NCI-H1694 (cell line): ENCODE data around the gene TRIM39.

ENCODE experiments used
- DNase-seq: peaks from one replicate; lab custom pipeline; 2025; lab: John Stamatoyannopoulos, UW

TRIM39 gene

DNA sequence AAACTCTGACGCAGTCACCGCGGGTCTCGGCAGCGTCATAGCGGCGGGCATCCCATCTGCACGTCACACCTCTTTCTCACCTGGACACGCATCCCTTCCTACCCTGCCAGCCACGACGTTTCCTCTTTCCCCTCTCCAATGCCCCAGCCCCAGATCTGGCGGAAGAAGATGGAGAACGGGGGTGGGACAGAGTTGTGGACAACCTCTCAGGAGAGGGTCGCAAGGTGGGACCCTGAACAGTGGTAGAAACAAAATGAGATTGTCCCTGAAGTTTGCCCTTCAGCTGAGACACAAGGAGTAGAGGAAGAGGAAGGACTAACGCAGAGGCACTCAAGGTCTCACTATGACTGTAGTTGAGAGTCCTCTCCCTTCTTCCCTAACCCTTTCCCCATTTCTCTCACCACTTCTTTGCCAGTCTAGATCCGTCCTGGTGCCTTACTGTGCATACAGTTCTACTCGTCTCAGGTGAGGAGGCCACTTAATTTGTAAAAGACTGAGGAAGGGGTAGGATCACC, 562 bp downstream of the TRIM39 start:
- DNase-seq: no peak

DNA sequence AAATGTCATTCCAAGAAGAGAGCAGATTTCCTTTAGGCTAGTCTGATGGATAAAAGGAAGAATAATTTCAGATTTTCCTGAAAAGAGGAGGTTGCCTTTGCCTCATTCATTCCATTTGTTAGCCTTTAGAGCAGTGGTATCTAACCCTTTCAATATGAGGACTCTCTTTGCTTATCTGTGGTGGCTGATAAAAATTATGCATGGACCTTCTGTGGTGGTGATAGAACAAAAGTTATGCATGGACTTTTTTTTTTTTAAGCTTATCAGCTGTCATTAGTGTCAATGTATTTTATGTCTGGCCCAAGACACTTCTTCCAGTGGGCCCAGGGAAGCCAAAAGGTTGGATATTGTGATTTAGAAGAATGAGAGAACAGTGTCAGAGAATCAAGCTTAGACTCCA, 1.7 kb downstream of the TRIM39 start:
- no peak for DNase-seq

DNA sequence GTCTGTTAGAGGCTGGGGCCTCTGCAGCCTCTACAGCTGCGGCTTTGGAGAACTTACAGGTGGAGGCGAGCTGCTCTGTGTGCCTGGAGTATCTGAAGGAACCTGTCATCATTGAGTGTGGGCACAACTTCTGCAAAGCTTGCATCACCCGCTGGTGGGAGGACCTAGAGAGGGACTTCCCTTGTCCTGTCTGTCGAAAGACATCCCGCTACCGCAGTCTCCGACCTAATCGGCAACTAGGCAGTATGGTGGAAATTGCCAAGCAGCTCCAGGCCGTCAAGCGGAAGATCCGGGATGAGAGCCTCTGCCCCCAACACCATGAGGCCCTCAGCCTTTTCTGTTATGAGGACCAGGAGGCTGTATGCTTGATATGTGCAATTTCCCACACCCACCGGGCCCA, 2.6 kb downstream of the TRIM39 start:
- no peak for DNase-seq

DNA sequence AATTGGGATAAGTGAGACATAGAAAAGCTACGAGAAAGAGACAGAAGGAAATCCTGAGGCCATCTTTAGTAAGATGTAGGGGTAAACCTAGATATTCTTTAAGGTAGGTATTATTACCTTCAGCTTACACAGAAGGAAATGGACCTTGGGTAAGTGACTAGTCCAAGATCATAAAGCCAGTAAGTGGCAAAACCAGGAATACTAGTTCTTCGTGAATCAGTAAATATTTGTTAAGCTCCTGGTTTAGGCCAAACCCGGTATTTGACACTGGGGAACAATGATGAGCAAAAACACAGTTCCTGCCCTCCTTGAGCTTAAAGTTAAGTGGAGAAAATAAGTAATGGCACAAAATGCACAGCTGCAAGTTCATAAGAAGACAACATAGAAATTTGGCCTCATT, 5.3 kb downstream of the TRIM39 start:
- no peak for DNase-seq

DNA sequence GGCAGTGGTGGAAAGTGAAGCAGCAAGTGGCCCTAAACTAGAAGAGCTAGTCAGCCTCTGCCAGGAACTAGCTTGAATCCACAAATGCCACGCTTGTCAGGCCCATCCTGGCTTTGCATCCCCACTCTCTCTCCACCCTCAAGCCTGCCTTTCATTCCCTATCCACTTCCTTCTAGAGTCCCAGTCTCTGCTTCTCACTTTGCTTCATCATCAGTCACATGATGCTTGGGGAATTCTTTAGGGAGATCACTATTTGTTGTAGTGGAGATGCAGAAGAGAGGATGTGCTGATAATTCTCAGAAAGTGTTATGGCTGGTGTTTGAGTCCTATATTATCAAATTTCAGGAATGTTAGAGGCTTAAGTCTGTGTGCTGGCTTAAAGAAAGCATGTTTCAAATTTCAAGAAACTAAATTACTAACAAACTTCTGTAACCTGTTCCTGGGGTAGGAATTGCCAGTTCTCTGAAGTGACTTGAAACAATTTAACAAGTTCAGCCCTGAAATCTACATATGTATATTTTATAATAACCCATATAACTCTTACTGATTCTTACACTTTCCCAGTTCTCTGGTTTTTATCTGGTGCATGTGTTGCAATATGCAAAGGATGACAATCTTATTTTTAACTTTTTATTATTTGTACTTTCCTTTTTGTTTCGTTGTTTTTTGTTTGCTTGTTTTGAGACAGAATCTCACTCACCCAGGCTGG, 7.5 kb downstream of the TRIM39 start:
- no peak for DNase-seq

DNA sequence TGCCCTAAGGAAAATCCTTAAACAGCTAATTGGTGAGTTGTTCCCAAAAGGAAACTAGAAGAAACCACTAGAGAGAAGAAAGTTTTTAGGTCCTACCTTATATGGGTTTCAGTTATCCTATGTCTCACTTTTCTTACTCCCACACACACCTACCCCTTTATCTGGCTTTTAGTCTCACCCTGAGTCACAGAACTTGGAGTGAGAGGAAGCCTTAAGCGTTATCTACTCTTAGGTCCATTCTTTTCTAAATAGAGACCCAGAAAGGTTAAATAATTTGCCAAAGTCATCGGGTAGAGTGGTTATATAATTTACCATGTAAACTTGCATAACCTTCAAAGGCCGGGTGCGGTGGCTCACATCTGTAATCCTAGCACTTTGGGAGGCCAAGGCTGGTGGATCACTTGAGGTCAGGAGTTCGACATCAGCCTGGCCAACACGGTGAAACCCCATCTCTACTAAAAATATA, 13.9 kb downstream of the TRIM39 start:
- DNase-seq: no peak

DNA sequence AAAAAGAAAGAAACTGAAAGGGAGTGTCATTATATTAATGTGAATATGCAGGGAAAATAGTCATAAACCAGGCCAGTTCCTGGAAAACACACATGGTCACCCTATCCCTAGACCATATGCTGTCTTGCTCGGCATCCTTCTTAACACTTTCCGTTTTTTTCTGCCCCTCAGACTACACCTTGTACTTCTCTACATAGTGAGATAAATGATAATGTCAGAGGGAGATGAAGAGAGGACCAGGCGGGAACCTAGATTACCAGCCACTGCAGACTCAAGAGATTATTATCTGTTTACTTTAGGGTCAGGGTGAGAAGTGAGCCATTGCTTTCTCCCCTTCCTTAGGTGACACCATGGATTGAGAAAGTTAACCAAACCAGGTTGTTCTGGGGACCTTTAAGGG, 14.5 kb downstream of the TRIM39 start:
- no peak for DNase-seq

DNA sequence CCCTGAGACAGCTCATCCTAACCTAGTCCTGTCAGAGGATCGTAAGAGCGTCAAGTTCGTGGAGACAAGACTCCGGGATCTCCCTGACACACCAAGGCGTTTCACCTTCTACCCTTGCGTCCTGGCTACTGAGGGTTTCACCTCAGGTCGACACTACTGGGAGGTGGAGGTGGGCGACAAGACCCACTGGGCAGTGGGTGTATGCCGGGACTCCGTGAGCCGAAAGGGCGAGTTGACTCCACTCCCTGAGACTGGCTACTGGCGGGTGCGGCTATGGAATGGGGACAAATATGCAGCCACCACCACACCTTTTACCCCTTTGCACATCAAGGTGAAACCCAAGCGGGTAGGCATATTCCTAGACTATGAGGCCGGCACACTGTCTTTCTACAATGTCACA, 15.0 kb downstream of the TRIM39 start:
- no peak for DNase-seq

DNA sequence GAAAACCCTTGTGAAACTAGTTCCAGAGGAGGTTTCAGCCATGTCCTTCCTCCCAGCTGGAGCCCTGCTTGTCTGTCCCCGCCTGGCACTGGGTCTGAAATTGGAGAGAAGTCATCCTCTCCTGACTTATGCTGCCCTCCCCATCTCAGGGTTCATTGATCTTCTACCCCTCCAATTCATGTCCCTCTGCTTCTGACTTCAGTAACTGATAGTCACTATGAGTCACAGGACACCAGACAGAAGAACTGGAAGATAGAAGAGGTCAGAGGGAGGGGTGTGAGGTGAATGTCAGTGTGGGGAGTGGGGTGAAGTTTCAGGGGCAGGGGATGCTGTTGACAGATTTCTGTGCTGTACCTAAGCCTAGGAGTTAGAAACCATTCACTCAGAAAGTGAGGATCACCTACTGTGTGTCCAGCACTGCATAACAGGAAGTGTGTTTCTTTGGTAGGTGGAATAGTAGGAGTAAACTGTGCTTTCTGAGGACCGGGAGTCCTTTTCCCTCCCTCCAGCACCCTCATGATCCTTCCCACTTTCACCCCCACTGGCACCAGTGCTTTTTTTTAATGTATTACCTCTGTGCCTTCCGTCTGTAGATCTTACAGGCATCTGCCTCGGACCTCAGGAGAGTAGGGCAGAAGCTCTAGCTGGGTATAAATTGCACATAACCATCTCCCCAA, 17.6 kb downstream of the TRIM39 start:
- no peak for DNase-seq

DNA sequence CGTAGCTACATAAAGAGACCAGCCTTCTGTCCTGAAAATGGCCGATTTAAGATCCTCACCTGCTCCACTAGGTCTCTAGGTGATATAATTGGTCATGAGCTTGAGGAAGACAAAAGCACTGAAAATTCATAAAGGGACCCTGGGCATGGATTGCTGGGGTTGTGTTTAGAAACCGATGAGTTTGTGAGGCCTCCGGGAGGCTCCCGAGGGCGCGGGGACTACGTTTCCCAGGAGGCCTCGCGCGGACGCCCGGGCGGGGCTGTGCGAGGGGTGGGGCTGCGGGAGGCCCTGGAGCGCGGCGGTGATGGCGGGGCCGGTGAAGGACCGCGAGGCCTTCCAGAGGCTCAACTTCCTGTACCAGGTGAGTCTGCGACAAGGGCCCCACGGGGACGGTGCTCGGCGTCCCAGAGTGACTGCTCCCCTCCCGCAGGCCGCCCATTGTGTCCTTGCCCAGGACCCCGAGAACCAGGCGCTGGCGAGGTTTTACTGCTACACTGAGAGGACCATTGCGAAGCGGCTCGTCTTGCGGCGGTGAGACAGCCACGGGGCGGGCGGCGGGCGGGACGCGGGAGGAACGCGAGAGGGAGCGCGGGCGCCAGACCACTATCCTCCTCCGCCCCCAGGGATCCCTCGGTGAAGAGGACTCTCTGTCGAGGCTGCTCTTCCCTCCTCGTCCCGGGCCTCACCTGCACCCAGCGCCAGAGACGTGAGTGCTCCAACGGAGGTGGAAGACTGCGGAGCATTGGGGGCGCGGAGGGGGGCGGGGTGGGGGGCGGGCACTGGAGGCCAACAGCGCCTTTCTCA, 18.3 kb downstream of the TRIM39 start, which contains the start of gene RPP21:
Gene RPP21, plus strand, starts transcription at position 289 of the 804 bp plus-strand sequence. Its CDS starts 16 bp downstream, at position 305.
- DNase-seq: peak; percentile 22

DNA sequence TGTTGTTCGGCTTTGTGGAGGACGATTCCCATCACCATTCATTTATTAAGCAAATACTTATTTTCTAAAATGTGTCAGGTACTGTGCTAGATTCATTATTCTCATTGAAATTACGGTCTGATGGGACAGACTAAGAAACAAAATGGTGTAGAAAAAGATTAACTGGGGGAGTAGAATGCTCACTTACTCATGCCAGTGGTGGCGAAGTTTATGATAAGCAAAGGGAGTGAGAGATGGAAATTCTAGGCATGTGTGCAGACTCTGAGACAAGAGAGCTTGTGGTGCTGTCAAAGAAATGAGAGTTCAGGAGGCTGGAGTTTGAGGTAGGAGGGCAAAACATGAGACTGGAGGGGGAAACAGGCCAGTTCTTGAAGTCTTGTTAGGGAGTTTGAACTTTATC, 19.1 kb downstream of the TRIM39 start:
- no peak for DNase-seq

DNA sequence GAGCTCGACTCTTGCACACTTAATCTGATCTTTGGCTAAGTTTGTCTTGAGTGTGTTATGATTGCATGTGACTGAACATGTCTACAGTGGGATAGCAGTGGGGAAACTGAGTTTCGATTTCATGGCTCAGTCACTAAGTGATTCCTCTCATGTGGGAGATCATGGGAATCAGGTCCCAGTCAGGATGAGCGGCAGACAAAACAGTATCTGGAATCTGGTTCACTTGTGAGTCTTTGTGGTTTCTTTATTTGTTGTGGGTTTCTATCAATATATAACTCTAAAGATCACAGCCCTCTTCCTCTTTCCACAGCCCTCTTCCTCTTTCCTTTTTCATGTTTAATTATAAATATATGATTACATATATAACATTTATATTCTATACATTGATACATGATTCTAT, 22.2 kb downstream of the TRIM39 start:
- no peak for DNase-seq

DNA sequence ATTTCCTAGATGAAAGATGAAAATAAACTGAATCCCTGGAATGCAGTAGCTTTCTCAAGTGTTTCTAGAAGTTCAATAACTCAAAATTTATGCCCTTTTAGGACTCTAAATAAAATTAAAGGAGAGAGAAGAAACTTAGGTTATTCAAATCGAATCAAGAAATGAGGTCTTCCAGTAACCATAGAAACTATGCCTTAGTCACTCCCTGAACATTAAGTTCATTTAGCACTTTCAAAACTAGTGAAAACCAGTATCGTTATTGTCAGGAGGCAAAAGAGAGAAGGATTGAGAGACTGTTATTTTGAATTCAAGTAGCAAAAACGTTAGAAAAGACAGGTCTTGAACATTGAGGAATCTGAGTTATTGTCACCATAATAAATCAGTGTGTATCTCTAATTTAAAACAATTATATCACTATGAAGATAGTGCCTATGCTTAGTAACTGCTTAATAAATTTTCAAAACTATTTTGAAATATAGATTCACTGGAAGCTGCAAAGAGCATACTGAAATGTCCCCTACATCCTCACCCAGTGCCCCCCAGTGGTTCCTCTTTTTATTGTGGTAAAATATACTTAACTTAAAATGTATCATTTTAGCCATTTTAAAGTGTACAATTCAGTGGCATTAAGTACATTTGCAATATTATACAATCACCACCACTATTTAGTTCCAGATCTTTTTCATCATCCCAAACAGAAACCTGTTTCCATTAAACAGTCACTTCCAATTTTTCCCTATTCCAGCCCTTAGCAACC, 22.9 kb downstream of the TRIM39 start:
- no peak for DNase-seq

DNA sequence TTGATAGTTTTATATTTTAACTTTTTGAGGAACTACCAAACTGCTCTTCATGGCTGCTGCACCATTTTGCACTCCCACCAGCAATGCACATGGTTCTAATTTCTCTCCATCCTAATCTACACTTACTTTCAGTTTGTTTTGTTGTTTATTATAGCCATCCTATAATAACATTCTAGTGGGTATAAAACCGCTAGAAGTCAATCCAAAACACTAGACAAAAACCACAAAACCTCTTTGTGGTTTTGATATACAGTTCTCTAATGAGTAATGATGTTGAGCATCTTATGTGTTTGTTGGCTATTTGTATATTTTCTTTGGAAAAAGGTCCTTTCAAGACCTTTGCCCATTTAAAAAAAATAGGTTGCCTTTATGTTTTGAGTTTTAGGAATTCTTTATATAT, 23.8 kb downstream of the TRIM39 start:
- DNase-seq: no peak

DNA sequence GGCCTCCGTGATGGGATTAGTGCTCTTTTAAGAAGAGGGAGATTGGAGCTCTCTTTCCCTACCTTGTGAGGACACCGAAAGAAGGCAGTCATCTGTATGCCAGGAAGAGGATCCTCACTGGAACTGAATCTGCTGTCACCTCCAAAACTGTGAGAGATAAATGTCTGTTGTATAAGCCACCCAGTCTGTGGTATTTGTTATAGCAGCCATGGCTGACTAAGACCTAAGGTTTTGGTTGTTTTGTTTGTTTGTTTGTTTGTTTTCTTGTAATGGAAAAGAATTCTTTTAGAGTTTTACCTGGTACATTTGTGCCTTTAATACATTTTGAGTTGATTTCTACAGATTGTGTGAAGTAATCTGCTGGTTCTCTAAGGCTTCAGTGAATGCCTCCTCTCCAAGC, 25.8 kb downstream of the TRIM39 start:
- no peak for DNase-seq

DNA sequence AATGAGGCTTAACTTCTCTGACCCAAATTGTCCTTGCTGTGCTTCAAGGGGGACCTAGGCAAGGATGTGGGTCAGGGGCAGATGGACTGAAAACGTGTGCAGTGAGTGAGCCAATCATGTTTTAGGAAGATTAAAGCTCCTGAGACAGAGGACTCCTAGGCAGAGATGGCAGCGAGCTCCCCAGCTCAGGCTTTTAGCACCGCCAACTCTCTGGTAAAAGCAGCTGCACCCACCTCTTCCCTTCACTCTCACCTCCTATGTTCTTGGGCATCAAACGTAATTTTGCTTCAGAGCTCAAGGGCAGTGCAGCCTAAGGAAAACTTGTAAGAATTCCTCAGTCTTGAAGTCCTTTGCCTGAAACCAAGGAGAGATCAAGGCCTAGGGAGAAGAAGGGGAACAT, 28.6 kb downstream of the TRIM39 start:
- no peak for DNase-seq

DNA sequence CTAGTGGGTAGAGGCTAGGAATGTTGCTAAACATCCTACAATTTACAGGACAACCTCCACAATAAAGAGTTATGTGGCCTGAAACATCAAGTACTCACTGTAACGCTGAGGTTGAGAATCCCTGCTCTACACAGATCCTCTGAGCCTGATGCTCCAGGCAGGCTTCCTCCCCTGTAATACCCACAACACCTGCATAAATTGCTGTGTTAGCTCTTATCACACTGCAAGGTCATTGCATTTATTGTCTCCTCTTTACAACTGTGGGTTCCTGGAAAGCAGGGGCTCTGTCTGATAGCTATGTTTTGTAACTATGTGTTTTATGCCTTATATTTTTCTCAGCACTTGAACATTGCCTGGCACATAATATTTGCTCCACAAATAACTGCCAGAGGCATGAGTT, 29.8 kb downstream of the TRIM39 start:
- no peak for DNase-seq

DNA sequence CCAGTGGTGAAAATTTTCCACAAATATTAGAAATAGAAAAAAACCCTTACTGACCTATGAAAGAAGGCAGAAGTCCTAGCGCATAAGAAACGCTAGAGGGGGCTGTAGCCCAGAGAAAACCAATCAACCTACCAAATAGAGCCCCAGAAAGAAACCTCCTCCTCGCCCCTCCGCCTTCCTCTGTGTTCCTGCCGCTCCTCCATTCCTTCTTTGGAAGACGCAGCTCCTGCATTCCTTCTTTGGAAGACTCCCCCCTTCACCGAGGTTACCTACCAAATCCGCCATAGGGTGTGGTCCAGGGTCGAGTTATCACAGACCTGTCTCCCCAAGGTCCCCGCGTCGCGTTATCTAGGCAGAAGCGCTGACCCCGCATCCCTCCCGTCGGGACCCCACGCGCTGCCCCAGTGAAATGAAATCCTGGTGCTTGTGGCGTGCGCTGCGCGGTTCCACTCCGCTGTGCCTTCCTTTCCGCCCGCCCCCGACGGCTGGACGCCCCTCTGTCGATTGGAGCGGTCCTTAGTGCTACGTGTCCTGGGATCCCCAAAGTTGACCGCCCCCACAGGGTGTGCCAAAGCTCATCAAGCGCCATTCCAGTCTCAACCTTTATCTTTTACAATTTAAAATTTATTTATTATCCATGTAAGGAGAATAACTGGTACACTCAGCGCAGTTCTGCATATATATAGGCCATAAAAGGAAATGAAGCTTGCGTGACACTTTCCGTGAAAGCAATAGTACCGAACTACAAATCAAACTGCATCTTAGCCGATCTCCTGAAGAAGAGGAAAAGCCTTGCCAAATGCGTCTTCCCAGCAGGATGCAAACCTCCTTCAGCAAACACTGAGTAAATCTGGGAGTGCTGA, 31.2 kb downstream of the TRIM39 start:
- peak; percentile 47 for DNase-seq

DNA sequence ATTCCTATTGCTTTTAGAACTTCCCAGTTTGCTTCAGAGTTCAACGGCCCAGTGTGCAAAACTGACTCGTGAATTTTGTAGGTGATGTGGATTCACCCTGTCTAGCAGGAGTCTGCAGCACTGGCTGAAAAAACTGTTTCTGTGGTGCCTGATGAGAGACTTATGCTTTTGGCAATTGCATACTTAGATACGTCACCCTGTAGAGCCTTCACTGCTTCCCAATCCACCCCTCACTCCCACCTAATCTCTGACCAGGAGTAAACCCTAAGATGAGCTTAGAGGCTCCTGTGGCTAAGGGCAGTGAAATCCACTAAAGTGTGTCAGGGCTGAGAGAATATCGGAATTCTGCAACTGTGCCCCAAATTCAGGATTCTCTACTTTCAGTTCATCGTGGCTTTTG, 32.5 kb downstream of the TRIM39 start:
- no peak for DNase-seq

DNA sequence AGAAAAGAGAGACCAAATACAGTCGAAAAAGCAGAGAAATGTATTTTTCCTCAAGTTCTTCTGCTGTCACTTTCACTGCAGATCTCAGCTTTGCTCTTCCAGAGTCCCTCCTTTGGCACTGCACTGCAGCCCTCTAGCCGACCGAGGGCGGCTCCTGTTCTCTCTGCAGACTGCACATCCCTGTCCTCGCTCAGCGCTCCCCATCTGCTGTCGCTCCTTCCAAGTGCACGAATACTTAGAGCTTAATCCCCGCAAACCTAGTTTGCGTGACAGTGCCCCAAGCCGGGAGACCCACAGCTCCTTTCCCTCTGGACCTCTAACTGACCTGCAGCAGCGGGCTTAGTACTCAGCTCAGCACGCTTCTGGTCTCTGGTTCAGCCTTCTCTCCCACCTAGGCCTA, 33.4 kb downstream of the TRIM39 start:
- no peak for DNase-seq

DNA sequence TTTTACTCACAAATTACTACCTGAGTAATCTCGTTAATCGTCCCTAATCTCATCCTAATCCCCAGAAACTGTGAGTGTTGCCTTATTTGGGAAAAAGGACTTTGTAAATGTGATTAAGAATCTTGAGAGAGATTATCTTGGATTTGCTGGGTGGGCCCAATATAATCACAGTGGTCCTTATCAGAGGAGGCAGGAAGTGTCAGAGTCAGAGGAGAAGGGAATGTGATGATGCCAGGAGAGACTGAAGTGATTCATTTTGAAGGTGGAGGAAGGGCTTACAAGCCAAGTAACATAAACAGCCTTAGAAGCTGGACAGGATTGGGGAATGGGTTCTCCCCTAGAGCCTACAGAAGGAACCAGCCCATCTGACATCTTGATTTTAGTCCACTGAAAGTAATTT, 34.9 kb downstream of the TRIM39 start:
- no peak for DNase-seq
